Calu3 (cell line): Measurements from ENCODE around the gene ALG6. TPM values are rescaled to one million over a fixed set of nuclear protein-coding genes. Genes with fewer than 3 reads are reported as not detected.

Experiments
- BruUV-seq: library from RNA; stranded (reverse); fragments of 400-500 nt; replicated peaks from 2 replicates; lab custom pipeline; 2021; lab: Mats Ljungman, UMichigan
- CTCF ChIA-PET: fragments of 300-600 bp; sonication (Branson Sonifier 250); formaldehyde crosslinking; loops from one replicate; lab custom pipeline; 2022; ENCODE audit warnings: antibody characterized with exemption; lab: Charles Lee
- DNase-seq: peaks from one replicate; pipeline ENCODE4 v3.0.0; 2022
- H3K27ac Mint-ChIP-seq: one replicate; pipeline ENCODE4 v1.8.0; 2022; ENCODE audit warnings: mixed read lengths; ENCODE audit not compliant: unreplicated experiment
- H3K27me3 Mint-ChIP-seq: one replicate; pipeline ENCODE4 v1.8.0; 2022; ENCODE audit warnings: mixed read lengths; ENCODE audit not compliant: unreplicated experiment
- H3K36me3 Mint-ChIP-seq: one replicate; pipeline ENCODE4 v1.8.0; 2022; ENCODE audit warnings: mild to moderate bottlenecking, moderate library complexity, mixed read lengths; ENCODE audit not compliant: insufficient read depth, unreplicated experiment
- H3K4me1 Mint-ChIP-seq: one replicate; pipeline ENCODE4 v1.8.0; 2022; ENCODE audit warnings: mild to moderate bottlenecking, low read depth, mixed read lengths; ENCODE audit not compliant: unreplicated experiment
- H3K4me3 Mint-ChIP-seq: one replicate; pipeline ENCODE4 v1.8.0; 2022; ENCODE audit warnings: mild to moderate bottlenecking, low read depth, moderate library complexity, mixed read lengths; ENCODE audit not compliant: unreplicated experiment
- H3K9me3 Mint-ChIP-seq: one replicate; pipeline ENCODE4 v1.8.0; 2022; ENCODE audit warnings: low read depth, mixed read lengths; ENCODE audit not compliant: unreplicated experiment
- CTCF ChIP-seq: fragments of 200-600 bp; IDR thresholded peaks from one replicate; pipeline ENCODE4 v1.8.0; 2022; ENCODE audit warnings: antibody characterized with exemption; ENCODE audit not compliant: unreplicated experiment
- intact Hi-C: fragments of 100-400 bp; cut with micrococcal nuclease; formaldehyde crosslinking; loops from one replicate; pipeline ENCODE4 v1.10.0; 2022; ENCODE audit not compliant: unreplicated experiment
- total RNA-seq: library from RNA; stranded (reverse); gene quantifications from 2 replicates; pipeline ENCODE4 v1.2.3, GENCODE V29; 2022

The ALG6 gene
- total RNA-seq, 1 experiment from 2014 or later, result 24.0 TPM

DNA sequence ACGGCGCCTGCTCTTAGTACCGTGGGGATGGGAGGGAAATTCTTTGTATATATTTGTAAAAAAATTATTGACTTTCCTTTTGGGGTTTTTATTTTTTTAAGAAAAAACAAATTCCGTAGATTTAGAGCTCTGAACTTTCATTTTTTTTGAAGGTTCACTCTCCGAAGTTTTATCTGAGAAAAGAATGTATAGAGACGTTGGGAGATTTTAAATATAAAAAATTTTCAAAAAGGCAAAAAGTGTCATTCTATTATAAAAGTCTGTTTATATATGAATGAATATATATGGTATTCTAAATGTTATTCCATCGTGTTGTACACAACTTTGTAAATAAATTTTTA is 42.7 kb upstream of the ALG6 start:
- Mint-ChIP-seq H3K36me3 (peaks cover 21% of the 10 kb centered on the region), H3K27me3 (peaks cover 41% of the 10 kb centered on the region), H3K4me3 (peak overlapping the region; percentile 7), H3K4me1 (peaks cover 11% of the 10 kb centered on the region), H3K27ac (no peak overlapping the region), H3K9me3 (no peaks in the 10 kb centered on the region)
- CTCF ChIA-PET, result interaction anchor here (0.6 kb wide), 1 partner anchor 192 kb away, joined by 6 read pairs; no protein-coding TSS in a partner anchor
- no peak for DNase-seq
- TF ChIP-seq CTCF, result no peak
- intact Hi-C loops, result no loop called here
- BruUV-seq, result no TSS peak

DNA sequence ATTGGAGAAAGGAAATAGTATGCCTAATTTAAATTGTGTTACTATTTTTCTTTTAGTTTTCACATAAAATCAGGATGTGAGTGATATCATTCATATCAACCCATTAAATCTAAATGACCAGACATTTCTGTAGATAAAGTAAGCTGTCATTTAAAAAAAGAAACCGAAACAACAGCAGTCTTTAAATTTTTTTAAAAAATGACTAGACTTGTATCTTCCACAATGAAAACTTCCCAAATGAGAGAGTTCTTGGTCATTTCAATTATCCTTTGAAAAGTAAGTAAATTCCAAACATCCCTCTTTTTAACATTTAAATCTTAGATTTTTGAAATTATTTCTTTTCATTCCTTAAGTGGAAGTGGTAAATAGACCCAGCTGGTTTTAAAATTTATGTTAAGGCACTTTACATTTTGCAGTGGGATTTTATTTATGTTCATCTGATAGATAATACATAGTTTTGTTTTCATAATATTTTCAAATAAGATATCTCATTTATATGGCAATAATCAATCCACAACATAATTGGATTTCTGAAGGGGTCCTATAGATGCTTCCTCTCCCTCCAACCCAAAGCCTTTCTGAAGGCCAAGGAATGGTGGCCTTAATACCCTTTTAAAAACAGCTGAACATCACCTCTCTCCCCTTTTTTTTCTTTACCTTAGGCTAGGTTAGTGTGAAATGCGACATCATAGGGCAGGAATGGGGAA is 42.0 kb upstream of the ALG6 start:
- BruUV-seq, result no TSS peak
- Mint-ChIP-seq H3K27ac (no peak overlapping the region), H3K9me3 (no peaks in the 10 kb centered on the region), H3K36me3 (peaks cover 21% of the 10 kb centered on the region), H3K4me1 (peaks cover 11% of the 10 kb centered on the region), H3K4me3 (no peak overlapping the region), H3K27me3 (peaks cover 43% of the 10 kb centered on the region)
- intact Hi-C loops, result no loop called here
- DNase-seq, result no peak
- CTCF ChIA-PET, result no interaction called here
- no peak for TF ChIP-seq CTCF

GRCh38 chr1:63326106-63326472 is 41.3 kb upstream of the ALG6 start:
- no TSS peak for BruUV-seq
- intact Hi-C loops, result loop anchor here (2.0 kb wide), 1 partner anchor 115 kb away; no protein-coding TSS in a partner anchor
- Mint-ChIP-seq H3K36me3 (peaks cover 21% of the 10 kb centered on the region), H3K27me3 (peaks cover 50% of the 10 kb centered on the region), H3K27ac (no peak overlapping the region), H3K4me3 (no peak overlapping the region), H3K9me3 (no peaks in the 10 kb centered on the region), H3K4me1 (peaks cover 11% of the 10 kb centered on the region)
- CTCF ChIA-PET, result no interaction called here
- TF ChIP-seq CTCF, result no peak
- DNase-seq, result no peak

DNA sequence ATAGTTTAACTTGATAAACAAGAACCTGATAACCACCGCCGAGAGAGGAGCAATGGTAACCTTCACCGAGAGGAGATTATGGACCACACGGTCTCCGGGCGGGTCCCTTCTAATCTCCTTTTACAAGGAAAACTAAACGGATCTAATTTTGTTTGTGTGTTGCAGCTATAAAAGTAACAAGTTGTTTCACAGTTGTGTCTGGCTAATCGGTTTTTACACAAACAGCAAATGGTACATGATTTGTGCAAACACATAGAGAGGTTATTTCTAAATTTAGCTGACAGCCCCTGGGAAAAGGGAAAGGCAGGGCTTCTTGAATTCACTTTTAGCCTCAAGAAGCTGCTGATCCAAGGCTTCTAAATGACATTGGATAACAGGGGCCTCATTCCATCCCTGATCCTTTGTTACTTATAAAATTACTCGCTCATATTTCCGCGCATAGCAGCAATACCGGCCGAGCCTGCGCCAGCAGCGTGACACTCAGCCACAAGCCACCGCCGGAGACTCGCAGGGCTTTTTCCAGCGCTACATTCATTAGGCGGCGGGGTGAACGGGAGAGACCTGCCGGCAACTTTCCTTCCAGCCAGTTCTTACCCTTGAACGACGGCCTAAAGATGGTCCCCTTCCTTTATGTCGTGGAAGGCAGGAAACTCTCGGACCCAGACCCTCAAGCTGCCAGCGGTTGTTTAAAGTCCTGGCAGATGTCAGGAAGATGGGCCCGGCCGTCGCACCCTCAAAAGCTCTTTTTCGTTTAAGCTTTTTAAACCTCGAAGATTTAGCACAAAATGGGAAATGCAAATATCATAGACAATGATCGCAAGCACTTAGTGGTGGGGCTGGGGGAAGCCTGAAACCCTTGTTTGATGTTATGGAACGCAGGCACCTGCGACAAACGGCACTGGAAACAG is 40.7 kb upstream of the ALG6 start:
- CTCF ChIA-PET, result interaction anchor here (0.6 kb wide), 1 partner anchor 211 kb away, joined by 3 read pairs; no protein-coding TSS in a partner anchor
- H3K36me3 Mint-ChIP-seq, result peaks cover 18% of the 10 kb centered on the region
- peaks cover 11% of the 10 kb centered on the region for H3K4me1 Mint-ChIP-seq
- no TSS peak for BruUV-seq
- no peak overlapping the region for H3K4me3 Mint-ChIP-seq
- H3K9me3 Mint-ChIP-seq, result no peaks in the 10 kb centered on the region
- H3K27me3 Mint-ChIP-seq, result peaks cover 53% of the 10 kb centered on the region
- no peak overlapping the region for H3K27ac Mint-ChIP-seq
- intact Hi-C loops, result loop anchor here (2.0 kb wide), 1 partner anchor 114 kb away; no protein-coding TSS in a partner anchor
- DNase-seq, result no peak
- no peak for TF ChIP-seq CTCF
